ENCODE data around the gene NDUFA8.

DNA sequence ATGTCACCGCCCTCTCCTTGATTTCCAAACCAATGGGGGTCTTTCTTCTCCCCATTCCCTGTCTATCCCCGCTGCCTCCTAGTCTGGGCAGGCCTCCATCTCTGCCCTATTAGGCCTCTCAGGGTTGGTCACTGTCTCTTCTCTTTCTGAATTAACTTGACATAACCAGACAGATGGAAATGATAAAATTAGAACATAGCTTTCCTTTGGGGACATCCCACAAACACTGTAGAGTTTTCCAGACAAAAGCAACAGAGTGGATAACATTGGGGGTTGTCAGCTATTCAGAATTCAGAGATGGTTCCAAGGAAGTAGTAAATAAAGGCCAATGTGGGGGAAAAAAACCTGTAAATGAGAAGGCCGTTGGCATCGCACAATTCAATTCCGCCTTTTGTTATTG lies 44.5 kb upstream of the NDUFA8 start:
- TF ChIP-seq, protein P1, sequence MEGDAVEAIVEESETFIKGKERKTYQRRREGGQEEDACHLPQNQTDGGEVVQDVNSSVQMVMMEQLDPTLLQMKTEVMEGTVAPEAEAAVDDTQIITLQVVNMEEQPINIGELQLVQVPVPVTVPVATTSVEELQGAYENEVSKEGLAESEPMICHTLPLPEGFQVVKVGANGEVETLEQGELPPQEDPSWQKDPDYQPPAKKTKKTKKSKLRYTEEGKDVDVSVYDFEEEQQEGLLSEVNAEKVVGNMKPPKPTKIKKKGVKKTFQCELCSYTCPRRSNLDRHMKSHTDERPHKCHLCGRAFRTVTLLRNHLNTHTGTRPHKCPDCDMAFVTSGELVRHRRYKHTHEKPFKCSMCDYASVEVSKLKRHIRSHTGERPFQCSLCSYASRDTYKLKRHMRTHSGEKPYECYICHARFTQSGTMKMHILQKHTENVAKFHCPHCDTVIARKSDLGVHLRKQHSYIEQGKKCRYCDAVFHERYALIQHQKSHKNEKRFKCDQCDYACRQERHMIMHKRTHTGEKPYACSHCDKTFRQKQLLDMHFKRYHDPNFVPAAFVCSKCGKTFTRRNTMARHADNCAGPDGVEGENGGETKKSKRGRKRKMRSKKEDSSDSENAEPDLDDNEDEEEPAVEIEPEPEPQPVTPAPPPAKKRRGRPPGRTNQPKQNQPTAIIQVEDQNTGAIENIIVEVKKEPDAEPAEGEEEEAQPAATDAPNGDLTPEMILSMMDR (IDR thresholded peaks at IDR 0.05), result no peak
- no peak for TF ChIP-seq POLR2A (IDR thresholded peaks at IDR 0.05)
